ENCODE data around the gene ORC3.

ORC3 gene

DNA sequence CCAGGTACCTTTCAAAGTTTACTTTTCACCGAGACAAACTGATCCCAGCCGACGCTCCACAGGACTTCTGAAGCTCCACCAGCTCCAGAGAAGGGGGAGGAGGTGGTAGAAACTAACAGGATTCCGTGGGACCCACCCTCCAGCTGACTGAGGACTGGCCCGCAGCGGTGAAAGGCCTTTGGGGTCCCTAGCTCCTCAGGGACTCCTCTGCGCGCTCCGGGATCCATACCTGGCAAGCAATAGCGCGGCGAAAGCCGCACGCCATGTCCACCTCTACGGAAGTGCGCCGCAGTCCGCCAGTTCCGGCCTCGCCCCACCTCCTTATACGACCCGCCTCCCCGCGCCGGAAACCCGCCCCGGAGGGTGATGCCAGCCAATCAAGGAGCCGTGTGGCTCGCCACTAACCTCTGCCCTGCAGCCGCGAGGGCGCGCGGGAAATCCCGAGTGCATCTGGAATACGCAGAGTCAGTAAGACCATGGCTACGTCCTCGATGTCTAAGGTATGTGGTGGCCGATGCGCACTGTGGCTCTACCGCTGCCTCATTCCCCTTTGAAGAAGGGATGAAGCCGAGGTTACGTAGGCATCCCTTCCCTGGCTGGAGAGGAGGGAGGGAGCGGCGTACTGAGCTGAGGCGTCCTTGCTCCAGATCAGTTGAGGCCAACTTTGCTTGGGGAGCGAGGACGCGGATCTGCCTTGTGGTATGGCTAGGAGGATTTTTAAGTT is at the start of gene ORC3, which contains the start of gene RARS2:
Gene ORC3 (plus strand): TSS at position 443 of the 724 bp plus-strand sequence. CDS start 34 bp downstream, at position 477.
Gene RARS2 (minus strand): TSS at position 295 of the 724 bp plus-strand sequence. CDS start 30 bp downstream, at position 265.
- peak; percentile 94 for DNase-seq (ENCODE audit: low read depth)

GRCh38 chr6:87540539-87540938 is 49.4 kb upstream of the ORC3 start:
- DNase-seq (ENCODE audit: low read depth): no peak

- DNase-seq (ENCODE audit: low read depth): no peak
Observed at GRCh38 chr6:87541041-87541440, 48.9 kb upstream of the ORC3 start.

- DNase-seq (ENCODE audit: low read depth): no peak
Observed at GRCh38 chr6:87541744-87542143, 48.2 kb upstream of the ORC3 start.

GRCh38 chr6:87543696-87544473 is 46.0 kb upstream of the ORC3 start:
- no peak for DNase-seq (ENCODE audit: low read depth)

DNA sequence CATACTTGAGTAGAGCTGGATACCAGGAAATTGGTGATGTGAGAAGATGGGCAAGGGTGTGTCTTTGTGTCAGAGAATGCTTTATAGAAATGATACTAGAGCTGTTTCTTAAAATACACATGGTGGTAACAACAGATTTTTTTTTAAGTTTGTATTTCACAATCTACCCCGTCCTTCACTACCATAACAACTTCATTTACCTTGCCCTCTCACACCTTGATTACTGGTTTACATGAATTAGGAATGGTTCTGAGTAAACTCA is 45.5 kb upstream of the ORC3 start:
- no peak for DNase-seq (ENCODE audit: low read depth)

GRCh38 chr6:87551799-87552198 is 38.1 kb upstream of the ORC3 start:
- no peak for DNase-seq (ENCODE audit: low read depth)

DNA sequence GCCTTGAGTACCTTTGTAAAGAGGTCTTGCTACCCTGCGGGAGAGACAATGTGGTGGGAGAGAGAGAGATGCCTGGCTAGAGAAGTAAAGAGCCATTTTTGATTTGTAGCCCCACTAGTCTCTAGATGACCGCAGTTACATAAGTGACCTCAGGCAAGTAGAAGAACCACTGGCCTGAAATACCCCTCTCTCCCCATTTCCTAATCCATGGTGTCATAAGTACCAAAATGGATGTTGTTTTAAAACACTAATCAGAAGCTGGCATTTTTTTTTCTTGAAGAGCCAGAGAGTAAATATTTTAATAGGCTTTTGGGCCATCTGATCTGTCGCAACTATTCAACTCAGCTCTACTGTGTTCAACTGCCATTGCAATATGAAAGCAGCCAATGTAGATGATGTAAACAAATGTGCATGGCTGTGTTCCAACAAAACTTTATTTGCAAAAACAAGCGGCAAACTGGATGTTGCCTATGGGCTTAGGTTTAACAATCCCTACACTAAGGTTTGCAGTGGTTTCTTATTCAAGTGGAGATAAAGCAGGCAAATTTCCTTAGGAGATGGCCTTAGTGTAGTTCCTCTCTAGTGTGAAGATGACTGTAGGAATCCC is 36.7 kb upstream of the ORC3 start:
- DNase-seq (ENCODE audit: low read depth): no peak

GRCh38 chr6:87555506-87555905 is 34.4 kb upstream of the ORC3 start:
- DNase-seq (ENCODE audit: low read depth): no peak

DNA sequence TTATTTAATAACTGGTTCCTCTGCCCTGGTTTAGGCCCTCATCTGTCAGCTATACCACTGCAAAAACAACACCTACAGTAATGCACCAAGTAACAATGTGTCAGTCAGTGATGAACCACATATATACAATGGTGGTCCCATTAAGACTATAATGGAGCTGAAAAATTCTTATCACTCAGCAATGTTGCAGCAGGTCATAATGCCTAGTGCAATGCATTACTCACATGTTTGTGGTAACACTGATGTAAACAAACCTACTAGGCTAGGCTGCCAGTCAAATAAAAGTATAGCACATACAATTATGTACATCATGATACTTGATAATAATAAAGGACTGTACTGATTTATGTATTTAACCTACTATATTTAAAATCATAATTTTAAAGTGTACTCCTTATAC is 31.5 kb upstream of the ORC3 start:
- no peak for DNase-seq (ENCODE audit: low read depth)

GRCh38 chr6:87561017-87561416 is 28.9 kb upstream of the ORC3 start:
- DNase-seq (ENCODE audit: low read depth): no peak

DNA sequence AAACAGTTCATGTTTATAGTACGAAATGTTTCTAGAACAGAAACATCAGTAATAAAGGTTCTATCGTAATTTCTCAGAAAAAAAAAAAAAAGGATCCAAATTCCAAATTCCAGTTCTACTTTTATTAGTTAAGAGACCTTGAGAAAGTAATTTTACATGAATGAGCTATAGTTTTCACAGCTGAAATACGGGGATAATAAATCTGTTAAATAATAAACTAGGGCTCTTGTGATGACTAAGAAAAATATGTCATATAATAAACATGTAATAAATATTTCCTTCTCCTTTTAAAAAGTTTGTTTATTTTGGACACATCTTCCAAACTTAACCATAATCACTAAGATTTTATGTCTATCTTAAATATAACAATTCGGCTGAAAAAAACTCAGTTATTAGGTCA is 17.9 kb upstream of the ORC3 start:
- no peak for DNase-seq (ENCODE audit: low read depth)

GRCh38 chr6:87572883-87573282 is 17.1 kb upstream of the ORC3 start:
- DNase-seq (ENCODE audit: low read depth): no peak

GRCh38 chr6:87573307-87574024 is 16.5 kb upstream of the ORC3 start:
- DNase-seq (ENCODE audit: low read depth): no peak

DNA sequence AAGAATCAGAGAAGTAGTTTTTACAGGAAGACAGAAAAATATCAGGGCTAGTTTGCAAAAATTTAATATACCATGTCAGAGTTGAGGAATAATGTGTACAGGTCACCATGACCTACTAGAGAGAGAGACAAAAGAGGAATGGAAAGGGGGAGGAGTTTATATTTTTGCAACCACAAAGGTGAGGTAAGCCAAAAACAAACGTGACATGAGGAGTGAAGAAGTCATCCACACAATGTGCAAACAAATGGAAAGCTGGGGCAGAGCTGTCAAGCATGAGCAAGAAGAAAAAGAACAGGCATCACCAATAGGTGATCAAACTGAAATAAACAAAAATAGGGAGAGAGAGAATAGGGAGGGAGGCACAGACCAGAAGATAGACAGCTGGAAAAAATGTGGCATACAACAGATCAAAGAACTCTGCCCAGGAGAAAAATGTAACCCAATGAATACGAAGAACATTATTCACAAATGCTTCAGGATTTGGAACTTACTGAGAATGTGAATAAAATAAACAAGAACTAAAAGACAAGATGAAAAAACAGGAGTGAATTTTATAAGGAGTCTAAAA is 15.6 kb upstream of the ORC3 start:
- no peak for DNase-seq (ENCODE audit: low read depth)

DNA sequence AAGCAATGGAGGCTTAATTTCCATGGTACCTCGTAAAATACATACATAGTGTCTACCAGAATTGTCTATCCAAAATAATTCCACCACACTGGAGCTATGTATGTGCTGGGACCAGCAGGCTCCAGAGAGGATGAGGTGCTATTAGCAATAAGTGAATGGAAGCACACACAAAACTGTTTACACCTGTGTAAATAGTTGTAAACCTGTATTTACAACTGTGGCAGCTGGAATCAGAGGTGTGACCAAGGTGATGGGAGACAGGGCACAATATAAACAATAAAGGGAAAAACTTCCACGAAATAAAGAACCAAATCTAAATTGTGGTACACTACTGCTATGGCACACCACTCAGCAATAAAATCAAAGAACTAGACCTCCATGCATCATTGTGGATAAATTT is 14.5 kb upstream of the ORC3 start:
- no peak for DNase-seq (ENCODE audit: low read depth)

DNA sequence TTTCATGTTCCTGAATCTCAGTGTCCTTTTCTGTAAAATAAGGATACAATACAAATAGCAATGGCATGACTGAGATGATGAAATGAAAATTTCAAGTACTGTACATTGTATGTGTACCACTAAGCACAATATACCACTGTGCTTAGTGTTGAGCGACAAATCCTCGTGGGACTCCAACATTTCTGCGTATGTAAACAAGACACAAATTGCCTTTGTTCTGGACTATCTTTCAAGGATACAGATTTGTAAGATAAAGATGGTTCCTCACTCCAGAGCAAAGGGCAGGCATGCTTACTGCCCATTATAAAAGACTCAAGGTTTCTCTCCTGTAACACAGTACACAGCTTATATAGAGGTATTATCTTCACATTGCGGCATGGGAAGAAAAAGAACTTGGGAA is 6.1 kb upstream of the ORC3 start:
- no peak for DNase-seq (ENCODE audit: low read depth)

GRCh38 chr6:87586371-87587077 is 3.4 kb upstream of the ORC3 start:
- DNase-seq (ENCODE audit: low read depth): no peak

GRCh38 chr6:87588756-87589407 is 1.1 kb upstream of the ORC3 start:
- no peak for DNase-seq (ENCODE audit: low read depth)

GRCh38 chr6:87590417-87590880 is 514 bp downstream of the ORC3 start:
- DNase-seq (ENCODE audit: low read depth): no peak

GRCh38 chr6:87590990-87591389 is 1.1 kb downstream of the ORC3 start:
- no peak for DNase-seq (ENCODE audit: low read depth)
